Measurements from ENCODE around the gene HOXD8. TPM values are rescaled to one million over a fixed set of nuclear protein-coding genes. Genes with fewer than 3 reads are reported as not detected.

Gene HOXD8
- total RNA-seq, 1 donor from 2014 or later: not detected

DNA sequence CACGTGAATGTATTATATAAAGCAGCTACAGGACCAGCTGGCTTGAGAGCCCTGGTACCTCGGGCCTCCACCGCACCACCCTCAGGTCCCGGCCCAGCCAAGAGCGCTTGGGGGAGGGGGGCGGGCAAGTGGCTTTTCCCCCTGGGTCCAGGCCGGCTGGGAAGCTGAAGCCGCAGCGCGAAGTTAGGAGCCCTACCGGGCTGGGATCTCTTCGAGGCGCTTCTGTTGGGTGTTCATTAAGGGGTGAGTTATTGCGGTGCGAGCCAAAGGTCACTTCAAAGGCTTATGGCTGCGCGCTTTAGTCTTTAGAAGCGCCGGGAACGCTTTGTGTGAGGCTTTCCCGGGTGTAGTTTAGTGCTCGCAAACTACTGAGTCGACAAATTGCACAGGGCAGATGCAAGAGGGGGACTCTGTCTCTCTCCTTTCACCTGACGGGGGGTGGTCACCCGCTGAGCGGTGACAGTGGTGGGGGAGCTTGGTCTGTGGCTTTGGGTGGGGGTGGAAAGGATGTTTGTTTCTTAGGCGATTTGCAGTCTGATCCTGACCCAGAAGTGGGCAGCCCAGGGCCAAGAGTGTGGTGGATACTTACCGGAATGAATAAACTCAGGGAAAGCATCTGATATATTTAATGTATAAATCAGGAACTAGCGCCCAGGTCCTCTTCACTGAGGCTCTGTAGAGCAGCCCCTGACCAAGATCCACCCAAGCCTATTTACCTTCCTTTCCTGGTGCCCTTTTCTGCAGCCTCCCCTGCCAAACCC, 33.6 kb downstream of the HOXD8 start:
- FAIRE-seq: no peak
- no peak overlapping the region for H3K4me3 Mint-ChIP-seq (ENCODE audit: unreplicated experiment)

DNA sequence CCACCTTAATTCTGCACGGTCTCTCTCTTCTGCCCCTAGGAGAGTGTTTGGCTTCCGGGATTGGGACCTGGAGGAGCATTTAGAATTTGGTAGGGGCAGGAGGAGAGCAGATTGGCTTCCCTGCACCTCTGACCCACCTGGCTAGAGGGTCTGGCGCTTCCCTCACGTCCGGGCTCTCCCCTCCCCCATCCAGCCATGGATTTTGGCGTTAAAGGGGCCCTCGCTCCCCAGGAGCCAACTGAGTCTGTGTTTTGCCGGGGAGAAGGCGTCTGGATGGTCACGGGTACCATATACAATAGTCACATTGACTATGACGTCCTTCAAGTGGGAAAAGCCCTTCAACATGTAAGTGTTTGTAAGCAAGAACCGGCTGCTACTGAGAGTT, 34.2 kb downstream of the HOXD8 start:
- DNase-seq (ENCODE audit: low read depth): no peak
- H3K36me3 ChIP-seq (ENCODE audit: insufficient read depth, low read length): no peaks in the 10 kb centered on the region
- H3K79me2 ChIP-seq (ENCODE audit: insufficient read depth, low read length): no peaks in the 10 kb centered on the region
- no peak overlapping the region for H2AFZ ChIP-seq (ENCODE audit: low read depth, low read length)
- no peaks in the 10 kb centered on the region for H3K4me1 Mint-ChIP-seq (ENCODE audit: low read depth, unreplicated experiment)
- H3K4me3 Mint-ChIP-seq (ENCODE audit: unreplicated experiment): no peak overlapping the region
- H4K20me1 ChIP-seq (ENCODE audit: insufficient read depth, low read length): no peaks in the 10 kb centered on the region
- H3K9me3 ChIP-seq (ENCODE audit: insufficient read depth, low read depth, low read length): peaks cover 2% of the 10 kb centered on the region
- H3K4me1 ChIP-seq (ENCODE audit: insufficient read depth, low read length): peaks cover 8% of the 10 kb centered on the region
- no peak overlapping the region for H3K27ac ChIP-seq (ENCODE audit: low read depth, low read length)
- no peak overlapping the region for H3K4me3 ChIP-seq (ENCODE audit: insufficient read depth, low read depth, low read length)
- peak overlapping the region; percentile 82 for H3K4me2 ChIP-seq (ENCODE audit: low read length)
- peaks cover 4% of the 10 kb centered on the region for H3K36me3 Mint-ChIP-seq (ENCODE audit: low read depth, unreplicated experiment)
- H3K27me3 ChIP-seq (ENCODE audit: insufficient read depth, low read length): peaks cover 80% of the 10 kb centered on the region
- H3K9ac ChIP-seq (ENCODE audit: low read length): no peak overlapping the region
- H3K27ac Mint-ChIP-seq (ENCODE audit: unreplicated experiment): no peak overlapping the region
- peaks cover 85% of the 10 kb centered on the region for H3K27me3 Mint-ChIP-seq (ENCODE audit: low read depth, unreplicated experiment)
- FAIRE-seq: no peak
- TF ChIP-seq EZH2 (IDR thresholded peaks at IDR 0.05; ENCODE audit: insufficient read depth, low read length): no peak
- TF ChIP-seq, protein P1, sequence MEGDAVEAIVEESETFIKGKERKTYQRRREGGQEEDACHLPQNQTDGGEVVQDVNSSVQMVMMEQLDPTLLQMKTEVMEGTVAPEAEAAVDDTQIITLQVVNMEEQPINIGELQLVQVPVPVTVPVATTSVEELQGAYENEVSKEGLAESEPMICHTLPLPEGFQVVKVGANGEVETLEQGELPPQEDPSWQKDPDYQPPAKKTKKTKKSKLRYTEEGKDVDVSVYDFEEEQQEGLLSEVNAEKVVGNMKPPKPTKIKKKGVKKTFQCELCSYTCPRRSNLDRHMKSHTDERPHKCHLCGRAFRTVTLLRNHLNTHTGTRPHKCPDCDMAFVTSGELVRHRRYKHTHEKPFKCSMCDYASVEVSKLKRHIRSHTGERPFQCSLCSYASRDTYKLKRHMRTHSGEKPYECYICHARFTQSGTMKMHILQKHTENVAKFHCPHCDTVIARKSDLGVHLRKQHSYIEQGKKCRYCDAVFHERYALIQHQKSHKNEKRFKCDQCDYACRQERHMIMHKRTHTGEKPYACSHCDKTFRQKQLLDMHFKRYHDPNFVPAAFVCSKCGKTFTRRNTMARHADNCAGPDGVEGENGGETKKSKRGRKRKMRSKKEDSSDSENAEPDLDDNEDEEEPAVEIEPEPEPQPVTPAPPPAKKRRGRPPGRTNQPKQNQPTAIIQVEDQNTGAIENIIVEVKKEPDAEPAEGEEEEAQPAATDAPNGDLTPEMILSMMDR (IDR thresholded peaks at IDR 0.05; ENCODE audit: insufficient read depth, low read depth, low read length): no peak
- peaks cover 28% of the 10 kb centered on the region for H3K9me3 Mint-ChIP-seq (ENCODE audit: unreplicated experiment)

More for the DNA sequence above, 33.6 kb downstream of the HOXD8 start:
- Mint-ChIP-seq H3K4me1 (ENCODE audit: low read depth, unreplicated experiment) (no peaks in the 10 kb centered on the region), H3K27ac (ENCODE audit: unreplicated experiment) (peak overlapping the region; percentile 53), H3K9me3 (ENCODE audit: unreplicated experiment) (peaks cover 30% of the 10 kb centered on the region), H3K36me3 (ENCODE audit: low read depth, unreplicated experiment) (peaks cover 4% of the 10 kb centered on the region), H3K27me3 (ENCODE audit: low read depth, unreplicated experiment) (peaks cover 90% of the 10 kb centered on the region)
- Histone ChIP-seq H3K36me3 (ENCODE audit: insufficient read depth, low read length) (no peaks in the 10 kb centered on the region), H2AFZ (ENCODE audit: low read depth, low read length) (no peak overlapping the region), H3K9me3 (ENCODE audit: insufficient read depth, low read depth, low read length) (peaks cover 2% of the 10 kb centered on the region), H3K4me3 (ENCODE audit: insufficient read depth, low read depth, low read length) (no peak overlapping the region), H3K27me3 (ENCODE audit: insufficient read depth, low read length) (peaks cover 85% of the 10 kb centered on the region), H3K4me2 (ENCODE audit: low read length) (peak overlapping the region; percentile 82), H3K79me2 (ENCODE audit: insufficient read depth, low read length) (no peaks in the 10 kb centered on the region), H3K4me1 (ENCODE audit: insufficient read depth, low read length) (peaks cover 8% of the 10 kb centered on the region), H3K27ac (ENCODE audit: low read depth, low read length) (no peak overlapping the region), H4K20me1 (ENCODE audit: insufficient read depth, low read length) (no peaks in the 10 kb centered on the region), H3K9ac (ENCODE audit: low read length) (peak overlapping the region; percentile 1)
- TF ChIP-seq, protein P1 (IDR thresholded peaks at IDR 0.05; ENCODE audit: insufficient read depth, low read depth, low read length): no peak
- no peak for TF ChIP-seq EZH2 (IDR thresholded peaks at IDR 0.05; ENCODE audit: insufficient read depth, low read length)
- peak; percentile 57 for DNase-seq (ENCODE audit: low read depth)

DNA sequence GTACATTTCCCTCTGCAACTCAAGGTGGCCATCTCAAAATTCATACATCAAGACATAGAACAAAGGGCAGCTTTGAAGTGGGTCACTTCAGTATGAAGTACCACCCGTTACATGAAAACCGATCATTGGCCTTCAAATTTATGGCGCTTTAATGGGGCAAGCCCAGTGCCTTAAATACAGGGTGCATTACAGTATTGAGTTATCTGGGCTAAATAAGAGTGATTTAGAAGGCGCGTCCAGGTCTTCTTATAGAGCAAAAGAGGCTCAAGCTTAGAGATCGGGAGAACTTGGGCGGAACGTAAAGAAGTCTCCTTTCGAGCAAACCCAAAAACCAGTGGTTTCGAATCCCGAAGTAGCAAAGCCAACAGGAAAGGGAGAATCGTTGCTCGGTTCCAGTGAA, 34.7 kb downstream of the HOXD8 start:
- H3K9me3 Mint-ChIP-seq (ENCODE audit: unreplicated experiment): peaks cover 28% of the 10 kb centered on the region
- H3K4me1 Mint-ChIP-seq (ENCODE audit: low read depth, unreplicated experiment): no peaks in the 10 kb centered on the region
- H3K4me3 Mint-ChIP-seq (ENCODE audit: unreplicated experiment): no peak overlapping the region
- Histone ChIP-seq H2AFZ (ENCODE audit: low read depth, low read length) (peak overlapping the region; percentile 10), H3K27me3 (ENCODE audit: insufficient read depth, low read length) (peaks cover 76% of the 10 kb centered on the region), H3K9me3 (ENCODE audit: insufficient read depth, low read depth, low read length) (peaks cover 2% of the 10 kb centered on the region), H3K9ac (ENCODE audit: low read length) (peak overlapping the region; percentile 18), H3K4me2 (ENCODE audit: low read length) (peak overlapping the region; percentile 75), H3K4me3 (ENCODE audit: insufficient read depth, low read depth, low read length) (no peak overlapping the region), H4K20me1 (ENCODE audit: insufficient read depth, low read length) (no peaks in the 10 kb centered on the region), H3K36me3 (ENCODE audit: insufficient read depth, low read length) (no peaks in the 10 kb centered on the region), H3K27ac (ENCODE audit: low read depth, low read length) (no peak overlapping the region), H3K4me1 (ENCODE audit: insufficient read depth, low read length) (peaks cover 8% of the 10 kb centered on the region), H3K79me2 (ENCODE audit: insufficient read depth, low read length) (no peaks in the 10 kb centered on the region)
- FAIRE-seq (no peak), DNase-seq (ENCODE audit: low read depth) (no peak)
- H3K36me3 Mint-ChIP-seq (ENCODE audit: low read depth, unreplicated experiment): peaks cover 4% of the 10 kb centered on the region
- H3K27me3 Mint-ChIP-seq (ENCODE audit: low read depth, unreplicated experiment): peaks cover 84% of the 10 kb centered on the region
- no peak overlapping the region for H3K27ac Mint-ChIP-seq (ENCODE audit: unreplicated experiment)
- TF ChIP-seq, protein P1 (IDR thresholded peaks at IDR 0.05; ENCODE audit: insufficient read depth, low read depth, low read length): no peak
- no peak for TF ChIP-seq EZH2 (IDR thresholded peaks at IDR 0.05; ENCODE audit: insufficient read depth, low read length)
